MCF 10A (cell line): ENCODE results near the gene SNCB. TPM values are rescaled to one million over a fixed set of nuclear protein-coding genes. Genes with fewer than 3 reads are reported as not detected.

Experiments
- BruUV-seq: library from RNA; stranded (reverse); fragments of 400-500 nt; replicated peaks from 2 replicates; lab custom pipeline; 2021; lab: Mats Ljungman, UMichigan
- CTCF ChIA-PET: fragments of 300-600 bp; sonication (Branson Sonifier 250); formaldehyde crosslinking; extraction: SDS; loops from one replicate; lab custom pipeline; 2021; ENCODE audit warnings: antibody characterized with exemption, inconsistent platforms; lab: Yijun Ruan, JAX
- POLR2A ChIA-PET: fragments of 300-600, 350-650 bp; sonication (Branson Sonifier 250); formaldehyde crosslinking; extraction: SDS; loops from one replicate; lab custom pipeline; 2020; ENCODE audit warnings: antibody characterized with exemption, inconsistent platforms; lab: Yijun Ruan, JAX
- DNase-seq: peaks from one replicate; pipeline ENCODE4 v3.0.0-alpha.2; 2018; ENCODE audit not compliant: unreplicated experiment
- H3K27ac Mint-ChIP-seq: one replicate; pipeline ENCODE4 v1.8.0; 2022; ENCODE audit warnings: mild to moderate bottlenecking, low read depth, mixed read lengths; ENCODE audit not compliant: unreplicated experiment
- H3K27me3 Mint-ChIP-seq: one replicate; pipeline ENCODE4 v1.8.0; 2022; ENCODE audit warnings: mixed read lengths; ENCODE audit not compliant: insufficient read depth, unreplicated experiment
- H3K36me3 Mint-ChIP-seq: one replicate; pipeline ENCODE4 v1.8.0; 2022; ENCODE audit warnings: mild to moderate bottlenecking, moderate library complexity, mixed read lengths; ENCODE audit not compliant: insufficient read depth, unreplicated experiment
- H3K4me1 Mint-ChIP-seq: one replicate; pipeline ENCODE4 v1.8.0; 2022; ENCODE audit warnings: mixed read lengths; ENCODE audit not compliant: insufficient read depth, unreplicated experiment
- H3K4me3 Mint-ChIP-seq: one replicate; pipeline ENCODE4 v1.8.0; 2022; ENCODE audit warnings: mild to moderate bottlenecking, moderate library complexity, mixed read lengths; ENCODE audit not compliant: unreplicated experiment
- H3K9me3 Mint-ChIP-seq: one replicate; pipeline ENCODE4 v1.8.0; 2022; ENCODE audit warnings: mixed read lengths; ENCODE audit not compliant: unreplicated experiment
- intact Hi-C: fragments of 100-400 bp; cut with micrococcal nuclease; formaldehyde crosslinking; loops from 2 replicates; pipeline ENCODE4 v1.14.1; 2022
- total RNA-seq: library from RNA; stranded (reverse); gene quantifications from 2 replicates; pipeline ENCODE4 v1.2.3, GENCODE V29; 2022
- TF ChIP-seq, protein P1 (sequence below): fragments of 200-600 bp; IDR thresholded peaks from one replicate; pipeline ENCODE4 v1.8.0; 2022; ENCODE audit warnings: antibody characterized with exemption, mild to moderate bottlenecking; ENCODE audit not compliant: unreplicated experiment

SNCB gene
- total RNA-seq, 1 experiment from 2014 or later: not detected

DNA sequence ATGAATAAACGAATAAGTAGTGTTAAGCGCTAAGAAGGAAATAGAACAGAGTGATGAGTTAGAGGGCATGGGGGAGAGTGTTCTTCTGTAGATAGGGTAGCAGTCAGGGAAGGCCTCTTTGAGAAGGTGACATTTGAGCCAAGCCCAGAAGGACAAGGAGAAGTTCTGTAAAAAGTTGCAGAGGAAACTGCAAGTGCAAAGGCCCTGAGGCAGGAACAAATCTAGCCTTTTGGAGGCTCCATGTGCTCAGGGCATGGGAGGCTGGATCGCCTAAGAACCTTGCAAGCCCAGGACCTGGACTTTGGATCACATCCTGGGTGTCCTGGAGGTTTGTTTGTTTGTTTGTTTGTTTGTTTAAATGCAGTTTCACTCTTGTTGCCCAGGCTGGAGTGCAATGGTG, 8.1 kb upstream of the SNCB start:
- Mint-ChIP-seq H3K27ac (no peak overlapping the region), H3K9me3 (peaks cover 7% of the 10 kb centered on the region), H3K4me1 (peaks cover 6% of the 10 kb centered on the region), H3K36me3 (no peaks in the 10 kb centered on the region), H3K27me3 (peaks cover 22% of the 10 kb centered on the region), H3K4me3 (no peak overlapping the region)
- TF ChIP-seq, protein P1, sequence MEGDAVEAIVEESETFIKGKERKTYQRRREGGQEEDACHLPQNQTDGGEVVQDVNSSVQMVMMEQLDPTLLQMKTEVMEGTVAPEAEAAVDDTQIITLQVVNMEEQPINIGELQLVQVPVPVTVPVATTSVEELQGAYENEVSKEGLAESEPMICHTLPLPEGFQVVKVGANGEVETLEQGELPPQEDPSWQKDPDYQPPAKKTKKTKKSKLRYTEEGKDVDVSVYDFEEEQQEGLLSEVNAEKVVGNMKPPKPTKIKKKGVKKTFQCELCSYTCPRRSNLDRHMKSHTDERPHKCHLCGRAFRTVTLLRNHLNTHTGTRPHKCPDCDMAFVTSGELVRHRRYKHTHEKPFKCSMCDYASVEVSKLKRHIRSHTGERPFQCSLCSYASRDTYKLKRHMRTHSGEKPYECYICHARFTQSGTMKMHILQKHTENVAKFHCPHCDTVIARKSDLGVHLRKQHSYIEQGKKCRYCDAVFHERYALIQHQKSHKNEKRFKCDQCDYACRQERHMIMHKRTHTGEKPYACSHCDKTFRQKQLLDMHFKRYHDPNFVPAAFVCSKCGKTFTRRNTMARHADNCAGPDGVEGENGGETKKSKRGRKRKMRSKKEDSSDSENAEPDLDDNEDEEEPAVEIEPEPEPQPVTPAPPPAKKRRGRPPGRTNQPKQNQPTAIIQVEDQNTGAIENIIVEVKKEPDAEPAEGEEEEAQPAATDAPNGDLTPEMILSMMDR: no peak
- no TSS peak for BruUV-seq
- CTCF ChIA-PET: interaction anchor here (0.8 kb wide), 1 partner anchor 22 kb away, joined by 4 read pairs; no protein-coding TSS in a partner anchor
- intact Hi-C loops: no loop called here
- POLR2A ChIA-PET: interaction anchor here (0.6 kb wide), 1 partner anchor 23 kb away, joined by 3 read pairs; no protein-coding TSS in a partner anchor
- DNase-seq: no peak

DNA sequence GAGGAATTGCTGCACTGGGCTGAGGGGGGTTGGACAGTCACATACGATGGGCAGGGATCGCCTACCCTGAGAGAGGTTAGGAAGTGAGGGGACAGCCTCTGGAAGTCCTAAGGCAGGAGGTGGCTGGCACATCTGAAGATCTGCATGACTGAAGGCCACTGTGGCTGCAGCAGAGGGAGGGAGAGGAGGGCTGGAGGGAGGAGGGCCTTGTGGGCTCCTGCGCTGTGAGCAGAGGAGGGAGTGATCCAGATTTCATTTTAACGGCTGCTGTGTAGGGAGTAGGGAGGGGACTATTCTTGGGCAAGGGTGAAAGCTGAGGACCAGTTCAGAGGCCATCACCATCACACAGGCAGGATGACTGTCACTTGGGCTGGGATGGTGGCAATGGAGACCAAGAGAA, 7.2 kb upstream of the SNCB start:
- no peaks in the 10 kb centered on the region for H3K36me3 Mint-ChIP-seq
- CTCF ChIA-PET: interaction anchor here (0.6 kb wide), 1 partner anchor 14 kb away, joined by 3 read pairs; no protein-coding TSS in a partner anchor
- H3K9me3 Mint-ChIP-seq: peaks cover 7% of the 10 kb centered on the region
- no peak overlapping the region for H3K4me3 Mint-ChIP-seq
- BruUV-seq: no TSS peak
- TF ChIP-seq, protein P1: no peak
- intact Hi-C loops: no loop called here
- H3K4me1 Mint-ChIP-seq: peaks cover 6% of the 10 kb centered on the region
- POLR2A ChIA-PET: no interaction called here
- no peak overlapping the region for H3K27ac Mint-ChIP-seq
- no peak for DNase-seq
- peaks cover 27% of the 10 kb centered on the region for H3K27me3 Mint-ChIP-seq

GRCh38 chr5:176636426-176636825, 6.1 kb upstream of the SNCB start:
- CTCF ChIA-PET: interaction anchor here (1.8 to 2.3 kb wide), 2 partner anchors 24 to 62 kb away, joined by 6 to 11 read pairs; no protein-coding TSS in a partner anchor
- TF ChIP-seq, protein P1: no peak
- Mint-ChIP-seq H3K36me3 (no peaks in the 10 kb centered on the region), H3K27me3 (peaks cover 32% of the 10 kb centered on the region), H3K4me1 (peaks cover 11% of the 10 kb centered on the region), H3K9me3 (peaks cover 7% of the 10 kb centered on the region), H3K27ac (no peak overlapping the region), H3K4me3 (no peak overlapping the region)
- intact Hi-C loops: no loop called here
- POLR2A ChIA-PET: no interaction called here
- no peak for DNase-seq
- BruUV-seq: no TSS peak

GRCh38 chr5:176633598-176633997, 3.3 kb upstream of the SNCB start:
- Mint-ChIP-seq H3K27ac (no peak overlapping the region), H3K36me3 (no peaks in the 10 kb centered on the region), H3K4me1 (peaks cover 11% of the 10 kb centered on the region), H3K4me3 (no peak overlapping the region), H3K9me3 (peaks cover 7% of the 10 kb centered on the region), H3K27me3 (peaks cover 45% of the 10 kb centered on the region)
- BruUV-seq: no TSS peak
- intact Hi-C loops: no loop called here
- TF ChIP-seq, protein P1: no peak
- no peak for DNase-seq
- ChIA-PET POLR2A (interaction anchor here (0.7 kb wide), 1 partner anchor 13 kb away, joined by 4 read pairs; the partner anchor contains the start of gene TSPAN17), CTCF (interaction anchor here (0.6 to 0.9 kb wide), 4 partner anchors 11 to 50 kb away, joined by 3 to 4 read pairs (median 3); partner anchors contain the start of gene TSPAN17)
